Gastroesophageal sphincter (tissue), 4 donors: Measurements from ENCODE around the gene MS4A10. TPM values are rescaled to one million over a fixed set of nuclear protein-coding genes. Genes with fewer than 3 reads are reported as not detected.

ENCODE experiments used
- ATAC-seq: fragments of 150-250 bp; one replicate; pipeline ENCODE4 v1.9.1; 2016; ENCODE audit warnings: mild to moderate bottlenecking, moderate library complexity
- H3K27ac ChIP-seq, 4 donors: fragments of 200-600 bp; sonication (generic) in 3 of 4; 1 replicate in 3 of 4; 2 replicates in 1 of 4; pipeline ENCODE4 v1.5.1; 2016 to 2019
- H3K27me3 ChIP-seq: fragments of 200-600 bp; sonication (generic); one replicate; pipeline ENCODE4 v1.5.1; 2019
- H3K36me3 ChIP-seq, 2 donors: fragments of 200-600 bp; sonication (generic); one replicate each; pipeline ENCODE4 v1.5.1; 2019; ENCODE audit warnings: control low read depth in 1 of 2
- H3K4me1 ChIP-seq, 3 donors: fragments of 200-600 bp; sonication (generic); 1 replicate in 2 of 3; 2 replicates in 1 of 3; pipeline ENCODE4 v1.5.1; 2016 to 2019; ENCODE audit warnings: control low read depth in 2 of 3
- H3K4me3 ChIP-seq, 2 donors: fragments of 200-600 bp; sonication (generic); one replicate each; pipeline ENCODE4 v1.5.1; 2019; ENCODE audit warnings: mild to moderate bottlenecking in 1 of 2, moderate library complexity in 1 of 2
- H3K9me3 ChIP-seq, 3 donors: fragments of 200-600 bp; sonication (generic); one replicate each; pipeline ENCODE4 v1.5.1; 2017 to 2019; ENCODE audit warnings: control low read depth in 2 of 3
- EP300 ChIP-seq: sonication (generic); formaldehyde crosslinking; IDR thresholded peaks from one replicate; pipeline ENCODE4 v1.6.1; 2017; ENCODE audit warnings: antibody characterized with exemption, mild to moderate bottlenecking
- POLR2A ChIP-seq, 2 donors: fragments of 450-650 bp; IDR thresholded peaks; one replicate each; pipeline ENCODE4 v1.6.1; 2017; ENCODE audit warnings: antibody characterized with exemption in 2 of 2, mild to moderate bottlenecking in 2 of 2, moderate library complexity in 1 of 2
- POLR2AphosphoS5 ChIP-seq: sonication (generic); formaldehyde crosslinking; IDR thresholded peaks from one replicate; pipeline ENCODE4 v1.6.1; 2017; ENCODE audit warnings: antibody characterized with exemption
- WGBS, 2 donors: methylation state at CpG; one replicate each; pipeline ENCODE4 v1.1.5; 2018; ENCODE audit warnings: low coverage in 1 of 2; 5-methylcytosine and 5-hydroxymethylcytosine counted together
- total RNA-seq, 4 donors: library from RNA; depleted of rRNA; stranded (reverse); fragments of >200 nt; gene quantifications; one replicate each; pipeline ENCODE4 v1.1.0, GENCODE V29; 2016
- TF ChIP-seq, protein P1 (sequence below), 4 experiments: fragments of 200-600 bp in 2 of 4; fragments of 450-650 bp in 2 of 4; sonication (generic) in 1 of 4; IDR thresholded peaks; one replicate each; pipeline ENCODE4 v1.5.1; 2017 to 2019; ENCODE audit warnings: antibody characterized with exemption in 4 of 4, mild to moderate bottlenecking in 2 of 4, moderate library complexity in 2 of 4

Gene MS4A10
- total RNA-seq, 4 donors from 2014 or later = not detected

DNA sequence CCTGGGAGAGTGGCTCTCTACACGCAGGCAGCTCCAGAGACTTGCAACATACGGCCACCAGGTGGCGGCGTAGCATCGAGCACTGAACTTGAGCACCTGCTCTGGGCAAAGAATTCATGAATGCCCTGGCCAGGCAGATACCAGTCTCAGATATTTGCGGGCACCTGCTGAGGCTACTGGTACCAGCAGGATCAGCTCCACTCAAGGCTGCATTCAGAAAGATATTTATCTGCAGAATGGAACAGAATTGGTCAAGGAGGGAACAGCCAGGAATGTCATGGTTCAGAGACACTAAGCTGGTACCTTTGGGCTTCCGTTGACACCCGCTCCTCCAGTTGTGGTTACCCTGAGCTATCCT, 46.0 kb downstream of the MS4A10 start:
- peak; percentile 84 for ATAC-seq
- Histone ChIP-seq H3K27ac (no peak overlapping the region), H3K4me3 (no peak overlapping the region), H3K36me3 (no peaks in the 10 kb centered on the region), H3K9me3 (no peaks in the 10 kb centered on the region), H3K4me1 (peaks cover 0 to 4% (median 0%) of the 10 kb centered on the region in 3 donors), H3K27me3 (peaks cover 4% of the 10 kb centered on the region)
- TF ChIP-seq, protein P1, sequence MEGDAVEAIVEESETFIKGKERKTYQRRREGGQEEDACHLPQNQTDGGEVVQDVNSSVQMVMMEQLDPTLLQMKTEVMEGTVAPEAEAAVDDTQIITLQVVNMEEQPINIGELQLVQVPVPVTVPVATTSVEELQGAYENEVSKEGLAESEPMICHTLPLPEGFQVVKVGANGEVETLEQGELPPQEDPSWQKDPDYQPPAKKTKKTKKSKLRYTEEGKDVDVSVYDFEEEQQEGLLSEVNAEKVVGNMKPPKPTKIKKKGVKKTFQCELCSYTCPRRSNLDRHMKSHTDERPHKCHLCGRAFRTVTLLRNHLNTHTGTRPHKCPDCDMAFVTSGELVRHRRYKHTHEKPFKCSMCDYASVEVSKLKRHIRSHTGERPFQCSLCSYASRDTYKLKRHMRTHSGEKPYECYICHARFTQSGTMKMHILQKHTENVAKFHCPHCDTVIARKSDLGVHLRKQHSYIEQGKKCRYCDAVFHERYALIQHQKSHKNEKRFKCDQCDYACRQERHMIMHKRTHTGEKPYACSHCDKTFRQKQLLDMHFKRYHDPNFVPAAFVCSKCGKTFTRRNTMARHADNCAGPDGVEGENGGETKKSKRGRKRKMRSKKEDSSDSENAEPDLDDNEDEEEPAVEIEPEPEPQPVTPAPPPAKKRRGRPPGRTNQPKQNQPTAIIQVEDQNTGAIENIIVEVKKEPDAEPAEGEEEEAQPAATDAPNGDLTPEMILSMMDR (IDR thresholded peaks at IDR 0.05) = peak in 3 of 4 experiments; percentile 90 to 95 (median 92)
- TF ChIP-seq POLR2A (IDR thresholded peaks at IDR 0.05) (no peak), POLR2AphosphoS5 (no peak), EP300 (no peak)
- WGBS, 2 donors = 21 to 80% methylated on average over 1 to 4 of the region's 8 CpGs

DNA sequence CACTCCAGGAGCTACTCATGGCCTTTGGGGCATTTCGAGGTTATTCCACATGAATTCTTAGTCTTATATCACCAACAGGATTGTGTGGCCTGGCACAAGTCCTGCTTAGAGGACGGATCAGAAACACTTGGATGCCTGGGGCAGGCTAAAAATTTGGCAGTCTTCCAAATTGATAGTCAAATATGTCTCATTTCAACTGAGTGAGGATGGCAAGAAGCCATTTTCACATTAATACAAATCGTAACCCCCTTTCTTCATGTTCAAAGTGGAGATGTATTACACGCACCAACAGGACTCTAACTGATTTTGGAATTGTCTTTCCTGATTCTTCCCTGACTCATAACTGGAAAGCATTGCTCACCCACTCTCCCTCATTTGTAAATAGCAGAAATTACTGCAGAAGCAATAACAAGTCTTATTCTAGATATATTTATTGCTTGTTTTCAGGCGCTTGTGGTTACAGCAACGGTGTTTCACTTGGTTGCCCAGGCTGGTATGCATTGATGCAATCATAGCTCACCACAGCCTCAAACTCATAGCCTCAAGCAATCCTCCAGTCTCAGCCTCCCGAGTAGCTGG, 46.5 kb downstream of the MS4A10 start:
- Histone ChIP-seq H3K9me3 (no peaks in the 10 kb centered on the region), H3K4me1 (peaks cover 0 to 4% (median 0%) of the 10 kb centered on the region in 3 donors), H3K27me3 (peaks cover 4% of the 10 kb centered on the region), H3K27ac (no peak overlapping the region), H3K4me3 (no peak overlapping the region), H3K36me3 (no peaks in the 10 kb centered on the region)
- WGBS, 2 donors = 44 to 45% methylated on average over 6 of the region's 7 CpGs
- no peak for ATAC-seq
- TF ChIP-seq, protein P1 (IDR thresholded peaks at IDR 0.05) = no peak
- TF ChIP-seq POLR2AphosphoS5 = no peak
- TF ChIP-seq EP300 = no peak

DNA sequence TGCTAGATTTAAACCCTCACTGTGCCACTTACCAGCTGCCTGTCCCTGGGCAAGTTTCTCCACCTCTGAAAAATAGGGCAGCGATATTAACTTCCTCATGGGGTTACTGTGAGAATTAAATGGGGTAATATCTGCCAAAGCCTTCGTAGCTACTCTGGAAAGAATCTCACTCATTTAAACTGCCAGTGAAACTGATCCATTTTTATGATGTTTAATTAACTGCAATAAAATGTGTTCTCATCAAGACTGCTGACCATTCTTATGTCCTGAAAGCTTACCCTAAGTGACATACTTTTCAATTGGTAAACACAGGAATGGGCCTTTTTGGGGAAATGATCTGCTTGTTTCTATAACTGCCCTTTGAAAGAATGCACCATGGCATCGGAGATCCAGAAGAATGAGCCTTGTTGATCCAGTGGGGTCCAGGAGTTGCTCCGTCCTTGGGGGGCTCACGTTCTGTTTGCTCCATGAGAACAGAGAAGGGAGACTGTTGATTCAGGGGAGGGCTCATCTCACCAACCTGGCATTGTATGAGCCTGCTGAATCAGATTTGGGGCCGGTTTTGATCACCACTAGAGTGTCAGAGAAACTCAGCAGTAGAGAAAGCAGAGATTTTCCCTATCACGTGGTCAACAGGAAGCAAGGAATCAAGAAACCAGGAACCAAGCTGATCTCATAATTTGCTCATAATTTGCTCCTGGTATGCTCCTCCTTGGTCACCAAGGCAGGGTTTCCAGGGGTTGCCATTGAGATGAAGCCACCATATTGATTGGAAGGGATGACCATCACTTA, 49.8 kb downstream of the MS4A10 start:
- Histone ChIP-seq H3K4me1 (peaks cover 0 to 9% (median 0%) of the 10 kb centered on the region in 3 donors), H3K27me3 (peaks cover 4% of the 10 kb centered on the region), H3K4me3 (no peak overlapping the region), H3K36me3 (no peaks in the 10 kb centered on the region), H3K9me3 (no peaks in the 10 kb centered on the region), H3K27ac (peak overlapping the region in 1 of 4 donors; percentile 31)
- 13 to 59% methylated on average over 4 to 7 of the region's 7 CpGs for WGBS, 2 donors
- TF ChIP-seq, protein P1 (IDR thresholded peaks at IDR 0.05) = no peak
- no peak for TF ChIP-seq POLR2AphosphoS5
- no peak for TF ChIP-seq POLR2A (IDR thresholded peaks at IDR 0.05)
- TF ChIP-seq EP300 = no peak
- no peak for ATAC-seq

DNA sequence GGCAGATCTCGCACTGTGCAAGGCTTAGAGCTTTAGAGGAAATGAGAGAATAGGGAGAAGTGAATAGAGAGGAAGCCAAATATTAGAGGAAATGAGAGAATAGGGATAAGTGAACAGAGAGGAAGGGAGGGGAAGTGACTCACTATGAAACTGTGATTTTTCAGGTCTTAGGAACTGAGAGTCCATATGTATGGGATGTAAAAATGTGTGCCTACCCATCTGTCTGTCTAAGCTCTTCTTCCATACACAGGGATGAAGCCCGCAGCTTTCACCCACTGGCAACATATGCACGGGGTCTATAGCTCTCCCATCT, 50.4 kb downstream of the MS4A10 start:
- no peaks in the 10 kb centered on the region for H3K36me3 ChIP-seq
- no peak overlapping the region for H3K4me3 ChIP-seq
- no peak overlapping the region for H3K27ac ChIP-seq
- H3K4me1 ChIP-seq = peaks cover 0 to 15% (median 0%) of the 10 kb centered on the region in 3 donors
- no peak for ATAC-seq
- TF ChIP-seq POLR2A (IDR thresholded peaks at IDR 0.05) = no peak
- no peak for TF ChIP-seq POLR2AphosphoS5
- TF ChIP-seq EP300 = no peak
- TF ChIP-seq, protein P1 (IDR thresholded peaks at IDR 0.05) = no peak
- peaks cover 4% of the 10 kb centered on the region for H3K27me3 ChIP-seq
- WGBS, 2 donors = 72 to 81% methylated on average over 3 of the region's 3 CpGs
- no peaks in the 10 kb centered on the region for H3K9me3 ChIP-seq
